AG10803 (cell line): ENCODE measurements around the gene LPAR1.
A peak's percentile ranks its signal among the peaks of the same experiment; 100 is the strongest.

Experiments used
- DNase-seq: peaks from one replicate; pipeline ENCODE4 v3.0.0; 2010; ENCODE audit warnings: low read depth
- H3K4me3 ChIP-seq: 2 replicates; pipeline ENCODE4 v1.5.1; 2011; ENCODE audit warnings: mild to moderate bottlenecking, low read length, control low read depth
- TF ChIP-seq, protein P1 (sequence below): conservative IDR thresholded peaks from 2 replicates; pipeline ENCODE4 v1.5.1; 2011; ENCODE audit warnings: mild to moderate bottlenecking, low read length, control low read depth, inconsistent platforms

Gene LPAR1, protein sequence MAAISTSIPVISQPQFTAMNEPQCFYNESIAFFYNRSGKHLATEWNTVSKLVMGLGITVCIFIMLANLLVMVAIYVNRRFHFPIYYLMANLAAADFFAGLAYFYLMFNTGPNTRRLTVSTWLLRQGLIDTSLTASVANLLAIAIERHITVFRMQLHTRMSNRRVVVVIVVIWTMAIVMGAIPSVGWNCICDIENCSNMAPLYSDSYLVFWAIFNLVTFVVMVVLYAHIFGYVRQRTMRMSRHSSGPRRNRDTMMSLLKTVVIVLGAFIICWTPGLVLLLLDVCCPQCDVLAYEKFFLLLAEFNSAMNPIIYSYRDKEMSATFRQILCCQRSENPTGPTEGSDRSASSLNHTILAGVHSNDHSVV

DNA sequence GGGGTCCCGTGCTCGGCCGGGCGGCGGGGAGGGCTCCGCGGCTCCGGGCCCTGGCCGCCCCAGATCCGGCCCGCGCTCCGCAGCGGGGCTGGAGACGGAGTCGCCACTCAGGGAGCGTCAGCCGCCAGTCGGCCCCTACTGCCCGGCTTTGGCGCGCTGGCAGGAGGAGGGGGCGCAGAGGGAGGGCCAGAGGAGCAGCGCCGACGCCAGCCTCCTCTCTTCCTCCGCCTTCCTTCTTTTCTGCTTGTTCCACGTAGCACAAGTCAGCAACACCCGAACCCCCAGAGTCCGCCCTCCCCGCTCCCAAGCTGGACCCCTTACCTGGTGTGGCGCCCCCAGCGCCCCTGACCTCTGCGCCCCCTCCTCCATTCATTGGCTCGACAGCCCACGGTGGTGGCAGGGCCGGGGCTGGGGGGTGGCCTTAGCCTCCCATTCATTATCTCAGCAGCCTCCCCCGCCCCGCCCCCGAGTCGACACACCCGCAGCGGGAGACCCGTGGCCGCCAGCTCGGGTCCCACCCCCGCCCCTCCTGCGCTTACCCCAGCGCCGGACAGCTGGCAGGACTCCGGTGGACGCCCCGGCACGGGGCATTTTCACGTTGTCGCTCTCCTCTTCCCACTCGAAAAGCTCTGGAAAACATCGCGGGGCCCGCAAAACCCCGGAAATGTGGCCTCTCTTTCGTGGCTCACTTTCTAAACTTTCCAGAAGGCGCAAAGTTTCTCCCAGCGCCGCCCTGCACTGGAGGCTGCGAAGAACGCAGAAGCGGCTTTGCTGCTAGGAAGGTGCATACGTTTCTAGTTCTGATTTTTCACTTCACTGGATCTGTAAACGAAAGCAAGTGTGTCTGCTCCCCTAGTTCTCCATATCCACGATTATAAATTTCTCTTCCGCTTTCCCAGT lies at the start of gene LPAR1:
Gene LPAR1, minus strand, starts transcription at position 140 of the 900 bp plus-strand sequence. CDS start 66,353 bp downstream, outside the sequence.
- peak; percentile 62 for DNase-seq
- H3K4me3 ChIP-seq, result peak within 1 kb of the TSS; percentile 82
- TF ChIP-seq, protein P1, sequence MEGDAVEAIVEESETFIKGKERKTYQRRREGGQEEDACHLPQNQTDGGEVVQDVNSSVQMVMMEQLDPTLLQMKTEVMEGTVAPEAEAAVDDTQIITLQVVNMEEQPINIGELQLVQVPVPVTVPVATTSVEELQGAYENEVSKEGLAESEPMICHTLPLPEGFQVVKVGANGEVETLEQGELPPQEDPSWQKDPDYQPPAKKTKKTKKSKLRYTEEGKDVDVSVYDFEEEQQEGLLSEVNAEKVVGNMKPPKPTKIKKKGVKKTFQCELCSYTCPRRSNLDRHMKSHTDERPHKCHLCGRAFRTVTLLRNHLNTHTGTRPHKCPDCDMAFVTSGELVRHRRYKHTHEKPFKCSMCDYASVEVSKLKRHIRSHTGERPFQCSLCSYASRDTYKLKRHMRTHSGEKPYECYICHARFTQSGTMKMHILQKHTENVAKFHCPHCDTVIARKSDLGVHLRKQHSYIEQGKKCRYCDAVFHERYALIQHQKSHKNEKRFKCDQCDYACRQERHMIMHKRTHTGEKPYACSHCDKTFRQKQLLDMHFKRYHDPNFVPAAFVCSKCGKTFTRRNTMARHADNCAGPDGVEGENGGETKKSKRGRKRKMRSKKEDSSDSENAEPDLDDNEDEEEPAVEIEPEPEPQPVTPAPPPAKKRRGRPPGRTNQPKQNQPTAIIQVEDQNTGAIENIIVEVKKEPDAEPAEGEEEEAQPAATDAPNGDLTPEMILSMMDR, result no peak

DNA sequence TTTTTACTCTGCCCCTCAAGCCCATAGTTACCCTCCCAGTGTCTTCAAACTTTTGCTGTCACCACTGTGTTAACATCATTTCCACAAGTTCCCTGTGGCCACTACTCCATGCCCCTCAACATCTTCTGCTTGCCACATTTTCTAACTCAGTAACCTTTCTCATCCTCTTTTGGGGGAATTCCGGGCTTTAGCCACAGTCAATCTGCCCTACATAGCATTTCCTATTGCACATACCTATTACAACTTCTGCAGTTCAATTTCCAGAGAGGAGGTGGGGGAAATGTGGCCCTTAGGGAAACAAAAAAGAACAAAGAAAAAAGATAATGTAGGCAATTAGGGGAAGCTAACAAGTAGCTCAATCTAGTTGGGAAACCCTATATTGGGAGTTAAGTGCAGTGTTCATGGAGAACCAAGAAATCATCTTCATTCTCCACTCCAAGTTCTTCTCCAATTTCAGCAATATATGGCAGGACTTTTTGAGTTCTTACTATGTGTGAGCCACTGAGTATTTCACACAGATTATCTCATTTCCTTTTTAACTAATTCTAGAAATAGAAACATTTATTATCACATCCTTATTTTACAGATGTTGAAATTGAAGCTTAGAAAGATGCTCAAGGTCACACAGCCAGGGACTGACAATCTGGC lies 40.2 kb upstream of the LPAR1 start:
- DNase-seq, result no peak
- H3K4me3 ChIP-seq, result no peak overlapping the region
- TF ChIP-seq, protein P1, result no peak

DNA sequence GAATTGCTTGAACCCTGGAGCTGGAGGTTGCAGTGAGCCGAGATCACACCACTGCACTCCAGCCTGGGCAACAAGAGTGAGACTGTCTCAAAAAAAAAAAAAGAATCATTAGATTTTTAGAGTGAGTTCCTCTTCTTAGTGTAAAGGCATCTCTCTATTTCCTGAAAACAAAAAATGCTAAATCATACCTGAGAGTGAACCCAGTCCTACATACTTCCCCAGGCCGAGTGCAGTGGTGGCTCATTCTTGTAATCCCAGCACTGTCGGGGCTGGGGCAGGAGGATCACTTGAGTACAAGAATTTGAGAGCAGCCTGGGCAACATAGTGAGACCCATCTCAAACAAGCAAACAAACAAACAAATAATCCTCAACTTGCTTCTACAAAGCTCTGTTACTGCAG lies 38.2 kb upstream of the LPAR1 start:
- TF ChIP-seq, protein P1, result no peak
- H3K4me3 ChIP-seq, result no peak overlapping the region
- DNase-seq, result no peak

DNA sequence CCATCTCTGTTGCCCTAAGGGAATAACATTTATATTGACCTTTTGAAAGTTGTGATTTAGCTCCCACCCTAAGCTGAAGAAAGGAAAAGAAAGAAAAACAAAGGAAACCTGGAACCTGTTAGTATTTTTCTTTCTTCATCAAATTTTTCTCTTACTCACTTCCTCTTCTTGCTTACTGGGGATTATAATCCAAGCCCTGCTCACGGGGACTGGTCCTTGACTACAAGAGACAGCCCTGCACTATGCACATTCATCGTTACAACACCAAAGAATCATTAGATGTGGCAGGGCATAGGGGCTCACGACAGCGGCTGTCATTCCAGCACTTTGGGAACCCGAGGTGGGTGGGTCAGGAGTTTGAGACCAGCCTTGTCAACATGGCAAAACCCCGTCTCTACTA lies 37.8 kb upstream of the LPAR1 start:
- no peak overlapping the region for H3K4me3 ChIP-seq
- TF ChIP-seq, protein P1, result no peak
- DNase-seq, result no peak

DNA sequence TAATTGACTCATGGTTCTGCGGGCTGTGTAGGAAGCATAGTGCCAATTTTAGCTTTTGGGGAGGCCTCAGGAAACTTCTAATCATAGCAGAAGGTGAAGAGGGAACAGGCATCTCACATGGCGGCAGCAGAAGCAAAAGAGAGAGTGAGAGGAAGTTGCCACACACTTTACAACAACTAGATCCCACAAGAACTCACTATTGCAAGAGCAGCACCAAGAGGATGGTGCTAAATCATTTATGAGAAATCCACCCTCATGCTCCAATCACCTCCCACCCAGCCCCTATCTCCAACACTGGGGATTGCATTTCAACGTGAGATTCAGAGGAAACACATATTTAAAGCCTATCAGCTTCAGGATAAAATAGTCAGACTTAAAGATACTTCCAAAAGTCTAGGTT lies 36.1 kb upstream of the LPAR1 start:
- DNase-seq, result no peak
- TF ChIP-seq, protein P1, result no peak
- no peak overlapping the region for H3K4me3 ChIP-seq

DNA sequence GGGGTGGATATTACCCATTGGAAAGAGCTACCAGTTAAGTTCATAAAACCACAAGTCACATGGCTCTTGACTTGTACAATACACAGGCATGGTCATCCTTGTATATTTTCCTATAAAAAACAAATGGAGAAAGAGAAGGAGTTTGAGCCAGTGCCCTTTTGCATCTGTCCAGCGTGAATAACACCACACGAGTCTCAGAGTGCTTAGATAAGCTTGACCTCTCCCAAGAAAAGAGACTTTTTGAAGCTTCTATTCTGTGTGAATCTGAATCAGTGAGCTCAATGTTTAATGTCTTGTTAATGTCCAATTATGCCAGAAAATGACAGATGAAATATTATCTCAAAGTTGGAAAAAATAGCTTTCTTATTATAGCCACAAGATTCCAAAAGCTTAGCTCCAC lies 30.9 kb upstream of the LPAR1 start:
- DNase-seq, result no peak
- no peak overlapping the region for H3K4me3 ChIP-seq

More for the DNA sequence above, 30.9 kb upstream of the LPAR1 start:
- TF ChIP-seq, protein P1, result no peak
